Activated T-cell treated with anti-CD3 and anti-CD28 coated beads, Interleukin-2, amount 50 U/mL, for 72 hours (primary cell): ENCODE measurements around the gene AKR1B1. TPM values are rescaled to one million over a fixed set of nuclear protein-coding genes. Genes with fewer than 3 reads are reported as not detected.

Experiments used
- ATAC-seq, 2 donors: fragments of 150-1000 bp; cut with Tn5 transposase; replicated peaks in 1 of 2; 2 replicates each; pipeline ENCODE4 v1.10.0; 2021; ENCODE audit warnings: moderate library complexity in 2 of 2, mild to moderate bottlenecking in 1 of 2
- DNase-seq, 2 donors: peaks; one replicate each; pipeline ENCODE4 v3.0.0; 2021 to 2022; ENCODE audit warnings: mixed read lengths in 1 of 2
- H3K27ac Mint-ChIP-seq: one replicate; pipeline ENCODE4 v1.8.0; 2022; ENCODE audit warnings: mild to moderate bottlenecking, moderate library complexity, mixed read lengths
- H3K27me3 Mint-ChIP-seq: one replicate; pipeline ENCODE4 v1.8.0; 2022; ENCODE audit warnings: low read depth, mixed read lengths
- H3K36me3 Mint-ChIP-seq, 2 donors: one replicate each; pipeline ENCODE4 v1.8.0; 2022; ENCODE audit warnings: mixed read lengths in 2 of 2, mild to moderate bottlenecking in 1 of 2; ENCODE audit not compliant: insufficient read depth in 2 of 2
- H3K4me1 Mint-ChIP-seq: one replicate; pipeline ENCODE4 v1.8.0; 2022; ENCODE audit warnings: low read depth, mixed read lengths
- H3K4me3 Mint-ChIP-seq, 2 donors: one replicate each; pipeline ENCODE4 v1.8.0; 2022; ENCODE audit warnings: mild to moderate bottlenecking in 2 of 2, mixed read lengths in 2 of 2, moderate library complexity in 2 of 2
- H3K9me3 Mint-ChIP-seq, 2 donors: one replicate each; pipeline ENCODE4 v1.8.0; 2022; ENCODE audit warnings: mixed read lengths in 2 of 2
- total RNA-seq, 2 donors: library from RNA; stranded (reverse); gene quantifications; one replicate each; pipeline ENCODE4 v1.2.3, GENCODE V29; 2022

Gene AKR1B1
- total RNA-seq, 2 donors from 2014 or later: 95.1 to 117 TPM

- Mint-ChIP-seq H3K27ac (no peak overlapping the region), H3K4me3 (no peak overlapping the region), H3K9me3 (peaks cover 2 to 3% of the 10 kb centered on the region in 2 donors), H3K27me3 (no peaks in the 10 kb centered on the region), H3K4me1 (peaks cover 16% of the 10 kb centered on the region), H3K36me3 (peaks cover 2 to 5% of the 10 kb centered on the region in 2 donors)
- ATAC-seq (no peak), DNase-seq (no peak)
Measured at GRCh38 chr7:134435161-134435920, 23.6 kb downstream of the AKR1B1 start.

- Mint-ChIP-seq H3K27me3 (no peaks in the 10 kb centered on the region), H3K36me3 (peaks cover 2 to 5% of the 10 kb centered on the region in 2 donors), H3K4me3 (no peak overlapping the region), H3K27ac (no peak overlapping the region), H3K9me3 (peaks cover 2 to 3% of the 10 kb centered on the region in 2 donors), H3K4me1 (peaks cover 16% of the 10 kb centered on the region)
- ATAC-seq (no peak), DNase-seq (no peak)
Measured at GRCh38 chr7:134434701-134435100, 24.2 kb downstream of the AKR1B1 start.

- no peak for DNase-seq
- H3K4me3 Mint-ChIP-seq: no peak overlapping the region
- no peak for ATAC-seq
Measured at GRCh38 chr7:134433430-134433829, 25.5 kb downstream of the AKR1B1 start.

GRCh38 chr7:134432296-134433152 lies 26.4 kb downstream of the AKR1B1 start:
- Mint-ChIP-seq H3K36me3 (no peaks in the 10 kb centered on the region), H3K9me3 (no peaks in the 10 kb centered on the region), H3K4me3 (peak overlapping the region; percentile 76 to 93), H3K27ac (peak overlapping the region; percentile 94), H3K4me1 (peaks cover 16% of the 10 kb centered on the region), H3K27me3 (no peaks in the 10 kb centered on the region)
- DNase-seq (peak; percentile 78 to 83), ATAC-seq (peak; percentile 94 to 95)

More at GRCh38 chr7:134433430-134433829, 25.5 kb downstream of the AKR1B1 start:
- peaks cover 0 to 2% of the 10 kb centered on the region in 2 donors for H3K9me3 Mint-ChIP-seq
- peaks cover 0 to 2% of the 10 kb centered on the region in 2 donors for H3K36me3 Mint-ChIP-seq
- peaks cover 16% of the 10 kb centered on the region for H3K4me1 Mint-ChIP-seq
- H3K27me3 Mint-ChIP-seq: no peaks in the 10 kb centered on the region
- no peak overlapping the region for H3K27ac Mint-ChIP-seq

GRCh38 chr7:134431815-134432214 lies 27.1 kb downstream of the AKR1B1 start:
- H3K4me1 Mint-ChIP-seq: peaks cover 16% of the 10 kb centered on the region
- H3K27ac Mint-ChIP-seq: peak overlapping the region; percentile 64
- no peaks in the 10 kb centered on the region for H3K36me3 Mint-ChIP-seq
- no peaks in the 10 kb centered on the region for H3K9me3 Mint-ChIP-seq
- H3K27me3 Mint-ChIP-seq: no peaks in the 10 kb centered on the region
- DNase-seq (no peak), ATAC-seq (no peak)
- peak overlapping the region; percentile 76 to 93 for H3K4me3 Mint-ChIP-seq

- H3K36me3 Mint-ChIP-seq: no peaks in the 10 kb centered on the region
- no peak overlapping the region for H3K27ac Mint-ChIP-seq
- H3K4me3 Mint-ChIP-seq: no peak overlapping the region
- no peaks in the 10 kb centered on the region for H3K27me3 Mint-ChIP-seq
- no peaks in the 10 kb centered on the region for H3K9me3 Mint-ChIP-seq
- DNase-seq (no peak), ATAC-seq (no peak)
- peaks cover 16% of the 10 kb centered on the region for H3K4me1 Mint-ChIP-seq
Measured at GRCh38 chr7:134429481-134429880, 29.4 kb downstream of the AKR1B1 start.

- Mint-ChIP-seq H3K36me3 (no peaks in the 10 kb centered on the region), H3K9me3 (no peaks in the 10 kb centered on the region), H3K4me1 (peaks cover 16% of the 10 kb centered on the region), H3K4me3 (no peak overlapping the region), H3K27ac (no peak overlapping the region), H3K27me3 (peaks cover 3% of the 10 kb centered on the region)
- DNase-seq (no peak), ATAC-seq (no peak)
Measured at GRCh38 chr7:134428942-134429341, 30.0 kb downstream of the AKR1B1 start.

- ATAC-seq (no peak), DNase-seq (no peak)
- no peaks in the 10 kb centered on the region for H3K36me3 Mint-ChIP-seq
- H3K27me3 Mint-ChIP-seq: peaks cover 4% of the 10 kb centered on the region
- no peak overlapping the region for H3K27ac Mint-ChIP-seq
- no peak overlapping the region for H3K4me3 Mint-ChIP-seq
- H3K4me1 Mint-ChIP-seq: peaks cover 15% of the 10 kb centered on the region
- H3K9me3 Mint-ChIP-seq: no peaks in the 10 kb centered on the region
Measured at GRCh38 chr7:134427896-134428295, 31.0 kb downstream of the AKR1B1 start.

- Mint-ChIP-seq H3K4me3 (no peak overlapping the region), H3K4me1 (no peaks in the 10 kb centered on the region), H3K36me3 (no peaks in the 10 kb centered on the region), H3K27ac (no peak overlapping the region), H3K27me3 (peaks cover 7% of the 10 kb centered on the region), H3K9me3 (no peaks in the 10 kb centered on the region)
- ATAC-seq: no peak
- no peak for DNase-seq
Measured at GRCh38 chr7:134425777-134426176, 33.1 kb downstream of the AKR1B1 start.

- Mint-ChIP-seq H3K9me3 (no peaks in the 10 kb centered on the region), H3K27ac (no peak overlapping the region), H3K4me3 (no peak overlapping the region), H3K27me3 (peaks cover 15% of the 10 kb centered on the region), H3K36me3 (no peaks in the 10 kb centered on the region), H3K4me1 (no peaks in the 10 kb centered on the region)
- DNase-seq: no peak
- ATAC-seq: no peak
Measured at GRCh38 chr7:134422638-134423037, 36.3 kb downstream of the AKR1B1 start.

- Mint-ChIP-seq H3K27me3 (peaks cover 15% of the 10 kb centered on the region), H3K36me3 (no peaks in the 10 kb centered on the region), H3K27ac (no peak overlapping the region), H3K9me3 (no peaks in the 10 kb centered on the region), H3K4me3 (no peak overlapping the region), H3K4me1 (no peaks in the 10 kb centered on the region)
- ATAC-seq (no peak), DNase-seq (no peak)
Measured at GRCh38 chr7:134422008-134422407, 36.9 kb downstream of the AKR1B1 start.

- DNase-seq (no peak), ATAC-seq (no peak)
- H3K36me3 Mint-ChIP-seq: no peaks in the 10 kb centered on the region
- no peaks in the 10 kb centered on the region for H3K9me3 Mint-ChIP-seq
- H3K4me1 Mint-ChIP-seq: no peaks in the 10 kb centered on the region
- no peak overlapping the region for H3K4me3 Mint-ChIP-seq
- peaks cover 15% of the 10 kb centered on the region for H3K27me3 Mint-ChIP-seq
- no peak overlapping the region for H3K27ac Mint-ChIP-seq
Measured at GRCh38 chr7:134420424-134421125, 38.3 kb downstream of the AKR1B1 start.

- ATAC-seq (no peak), DNase-seq (no peak)
- H3K36me3 Mint-ChIP-seq: no peaks in the 10 kb centered on the region
- H3K9me3 Mint-ChIP-seq: no peaks in the 10 kb centered on the region
- no peak overlapping the region for H3K4me3 Mint-ChIP-seq
- H3K27me3 Mint-ChIP-seq: peaks cover 15% of the 10 kb centered on the region
- H3K27ac Mint-ChIP-seq: no peak overlapping the region
- no peaks in the 10 kb centered on the region for H3K4me1 Mint-ChIP-seq
Measured at GRCh38 chr7:134419875-134420274, 39.0 kb downstream of the AKR1B1 start.
